IPS-15b (cell line): Measurements from ENCODE around the gene FAR1.

ENCODE experiments used
- H3K27me3 ChIP-seq: one replicate; pipeline ENCODE4 v1.6.1; 2013; ENCODE audit warnings: low read length; ENCODE audit not compliant: control insufficient read depth, insufficient read depth
- H3K36me3 ChIP-seq: one replicate; pipeline ENCODE4 v1.6.1; 2013; ENCODE audit warnings: low read length; ENCODE audit not compliant: control insufficient read depth, insufficient read depth
- H3K4me1 ChIP-seq: one replicate; pipeline ENCODE4 v1.6.1; 2013; ENCODE audit warnings: mild to moderate bottlenecking, low read length; ENCODE audit not compliant: control insufficient read depth, insufficient read depth
- H3K4me3 ChIP-seq: one replicate; pipeline ENCODE4 v1.5.1; 2013; ENCODE audit warnings: low read depth, low read length
- H3K9ac ChIP-seq: one replicate; pipeline ENCODE4 v1.6.1; 2013; ENCODE audit warnings: low read depth, mild to moderate bottlenecking, low read length
- H3K9me3 ChIP-seq: one replicate; pipeline ENCODE4 v1.6.1; 2013; ENCODE audit warnings: mild to moderate bottlenecking, low read length; ENCODE audit not compliant: control insufficient read depth, insufficient read depth

Gene FAR1

DNA sequence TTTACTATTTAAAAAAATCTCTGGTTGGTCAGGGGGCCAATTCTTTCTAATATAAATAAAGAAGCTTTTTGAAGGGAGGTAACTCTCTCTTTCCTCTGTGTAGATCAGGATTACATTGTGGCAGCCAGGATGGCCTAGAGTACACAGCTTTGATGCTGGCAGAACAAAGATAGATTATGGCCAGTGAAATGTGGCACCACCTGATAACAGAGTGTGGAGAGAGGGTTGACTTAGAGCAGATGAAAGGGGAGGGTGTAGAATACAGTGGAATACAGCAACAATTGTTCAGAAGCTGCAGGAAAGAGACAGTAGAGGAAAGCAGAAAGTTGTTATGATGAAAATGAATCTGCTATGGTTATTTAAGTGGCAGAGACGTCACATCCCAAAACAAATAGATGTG, 99.0 kb downstream of the FAR1 start:
- no peaks in the 10 kb centered on the region for H3K27me3 ChIP-seq
- no peaks in the 10 kb centered on the region for H3K9me3 ChIP-seq
- no peaks in the 10 kb centered on the region for H3K4me1 ChIP-seq
- H3K9ac ChIP-seq, result no peak overlapping the region
- no peak overlapping the region for H3K4me3 ChIP-seq
- H3K36me3 ChIP-seq, result no peaks in the 10 kb centered on the region

GRCh38 chr11:13769188-13769587, 100.7 kb downstream of the FAR1 start:
- Histone ChIP-seq H3K4me1 (peaks cover 6% of the 10 kb centered on the region), H3K4me3 (no peak overlapping the region)

GRCh38 chr11:13771151-13771550, 102.7 kb downstream of the FAR1 start:
- H3K36me3 ChIP-seq, result no peaks in the 10 kb centered on the region
- H3K9me3 ChIP-seq, result no peaks in the 10 kb centered on the region
- no peak overlapping the region for H3K4me3 ChIP-seq
- no peaks in the 10 kb centered on the region for H3K27me3 ChIP-seq
- H3K9ac ChIP-seq, result no peak overlapping the region
- H3K4me1 ChIP-seq, result peaks cover 6% of the 10 kb centered on the region

More at GRCh38 chr11:13769188-13769587, 100.7 kb downstream of the FAR1 start:
- Histone ChIP-seq H3K9ac (no peak overlapping the region), H3K36me3 (no peaks in the 10 kb centered on the region), H3K27me3 (no peaks in the 10 kb centered on the region), H3K9me3 (no peaks in the 10 kb centered on the region)

GRCh38 chr11:13772223-13773046, 104.0 kb downstream of the FAR1 start:
- Histone ChIP-seq H3K36me3 (no peaks in the 10 kb centered on the region), H3K9ac (no peak overlapping the region), H3K4me3 (no peak overlapping the region), H3K9me3 (no peaks in the 10 kb centered on the region), H3K27me3 (no peaks in the 10 kb centered on the region), H3K4me1 (peaks cover 14% of the 10 kb centered on the region)

DNA sequence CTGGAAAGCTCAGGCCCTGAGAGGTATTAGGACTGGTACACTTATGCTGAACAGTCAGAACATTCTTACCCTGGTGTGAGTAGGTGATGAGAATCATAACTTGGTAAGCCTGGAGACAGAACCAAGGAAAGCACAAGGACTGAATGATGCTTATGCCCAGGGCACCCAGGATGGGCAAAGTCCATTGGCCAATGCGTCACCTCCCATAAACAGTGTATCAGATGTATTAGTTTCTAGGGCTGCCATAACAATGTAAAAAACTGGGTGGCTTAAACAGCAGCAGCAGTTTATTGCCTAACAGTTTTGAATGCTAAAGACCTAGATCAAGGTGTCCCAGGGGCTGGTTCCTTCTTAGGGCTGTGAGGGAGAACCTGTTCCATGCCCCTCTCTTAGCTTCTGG, 107.0 kb downstream of the FAR1 start:
- H3K9me3 ChIP-seq, result no peaks in the 10 kb centered on the region
- H3K4me3 ChIP-seq, result no peak overlapping the region
- H3K9ac ChIP-seq, result no peak overlapping the region
- H3K27me3 ChIP-seq, result no peaks in the 10 kb centered on the region
- no peaks in the 10 kb centered on the region for H3K36me3 ChIP-seq
- peaks cover 24% of the 10 kb centered on the region for H3K4me1 ChIP-seq

DNA sequence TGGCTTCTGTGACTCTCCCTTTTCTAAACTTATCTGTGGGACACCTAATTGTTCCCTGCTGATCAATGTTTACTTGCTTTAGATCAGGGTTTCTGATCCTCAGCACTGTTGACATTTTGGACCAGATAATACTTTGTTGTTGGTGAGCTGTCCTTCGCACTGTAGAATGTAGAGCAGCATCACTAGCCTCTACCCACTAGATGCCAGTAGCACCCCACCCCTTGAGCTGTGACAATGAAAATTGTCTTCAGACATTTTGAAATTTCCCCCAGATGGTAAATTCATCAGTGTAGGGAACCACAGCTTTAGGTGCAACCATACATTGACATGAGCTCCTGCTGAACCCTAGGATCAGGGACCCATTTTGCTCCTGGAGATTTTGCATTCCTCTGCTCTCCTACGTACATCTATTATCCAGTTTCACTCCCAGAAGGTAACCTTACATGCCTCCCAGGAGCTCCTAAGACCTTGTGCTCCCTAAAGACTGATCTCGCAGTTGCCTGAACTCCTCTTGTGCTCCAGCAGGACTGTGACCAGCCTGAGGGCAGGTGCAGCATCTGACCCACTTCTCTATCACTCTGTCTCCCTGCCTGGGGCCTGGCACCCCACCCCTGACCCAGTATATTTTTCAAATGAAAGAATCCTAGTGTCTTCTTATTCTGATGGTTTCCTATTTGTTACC, 107.8 kb downstream of the FAR1 start:
- H3K9ac ChIP-seq, result no peak overlapping the region
- H3K4me1 ChIP-seq, result peaks cover 27% of the 10 kb centered on the region
- no peak overlapping the region for H3K4me3 ChIP-seq
- peaks cover 4% of the 10 kb centered on the region for H3K27me3 ChIP-seq
- H3K9me3 ChIP-seq, result no peaks in the 10 kb centered on the region
- no peaks in the 10 kb centered on the region for H3K36me3 ChIP-seq

- H3K4me3 ChIP-seq, result no peak overlapping the region
- H3K27me3 ChIP-seq, result peaks cover 4% of the 10 kb centered on the region
- peaks cover 28% of the 10 kb centered on the region for H3K4me1 ChIP-seq
- H3K9me3 ChIP-seq, result no peaks in the 10 kb centered on the region
- H3K9ac ChIP-seq, result no peak overlapping the region
- no peaks in the 10 kb centered on the region for H3K36me3 ChIP-seq
These were observed 109.0 kb downstream of the FAR1 start for GRCh38 chr11:13777341-13777985.

DNA sequence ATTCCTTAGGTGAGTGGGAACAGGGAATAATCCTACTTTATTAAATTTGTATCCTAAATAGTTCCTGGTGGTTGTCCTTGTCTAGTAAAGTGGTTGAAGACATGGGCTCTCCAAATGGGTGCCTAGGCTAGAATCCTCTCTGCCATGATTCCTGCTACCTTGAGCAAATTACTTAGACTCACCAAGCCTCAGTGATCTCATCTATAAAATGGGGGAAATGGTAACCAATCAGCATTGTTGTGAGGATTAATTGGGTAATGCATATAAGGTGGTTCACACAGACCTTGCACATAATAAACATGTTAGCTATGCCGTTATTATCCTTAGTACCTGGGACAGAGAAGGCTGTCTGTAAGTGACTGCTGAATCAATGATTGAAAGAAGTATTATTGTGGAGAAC, 109.9 kb downstream of the FAR1 start:
- Histone ChIP-seq H3K4me1 (peaks cover 22% of the 10 kb centered on the region), H3K9me3 (no peaks in the 10 kb centered on the region), H3K27me3 (peaks cover 9% of the 10 kb centered on the region), H3K9ac (no peak overlapping the region), H3K4me3 (no peak overlapping the region), H3K36me3 (no peaks in the 10 kb centered on the region)

- Histone ChIP-seq H3K4me3 (no peak overlapping the region), H3K4me1 (peaks cover 22% of the 10 kb centered on the region), H3K9ac (no peak overlapping the region), H3K27me3 (peaks cover 9% of the 10 kb centered on the region), H3K36me3 (no peaks in the 10 kb centered on the region), H3K9me3 (no peaks in the 10 kb centered on the region)
These were observed 112.7 kb downstream of the FAR1 start for GRCh38 chr11:13781153-13781552.
